Fibroblast of villous mesenchyme (primary cell): Measurements from ENCODE around the gene FAM118A. TPM values are rescaled to one million over a fixed set of nuclear protein-coding genes. Genes with fewer than 3 reads are reported as not detected.

Source experiments
- DNase-seq: peaks from one replicate; pipeline ENCODE4 v3.0.0-alpha.2; 2010; ENCODE audit warnings: low read depth
- H3K4me3 ChIP-seq: 2 replicates; pipeline ENCODE4 v1.5.1; 2011; ENCODE audit warnings: low read depth, mild to moderate bottlenecking, low read length
- total RNA-seq: library from RNA; depleted of rRNA; stranded (reverse); fragments of >200 nt; gene quantifications from 2 replicates; pipeline ENCODE4 v1.2.3, GENCODE V29; 2012
- TF ChIP-seq, protein P1 (sequence below): IDR thresholded peaks from 2 replicates; pipeline ENCODE4 v1.5.1; 2012; ENCODE audit warnings: low read depth, mild to moderate bottlenecking, low read length; ENCODE audit not compliant: insufficient read depth

FAM118A gene
- total RNA-seq, 1 donor, result 20.7 TPM

DNA sequence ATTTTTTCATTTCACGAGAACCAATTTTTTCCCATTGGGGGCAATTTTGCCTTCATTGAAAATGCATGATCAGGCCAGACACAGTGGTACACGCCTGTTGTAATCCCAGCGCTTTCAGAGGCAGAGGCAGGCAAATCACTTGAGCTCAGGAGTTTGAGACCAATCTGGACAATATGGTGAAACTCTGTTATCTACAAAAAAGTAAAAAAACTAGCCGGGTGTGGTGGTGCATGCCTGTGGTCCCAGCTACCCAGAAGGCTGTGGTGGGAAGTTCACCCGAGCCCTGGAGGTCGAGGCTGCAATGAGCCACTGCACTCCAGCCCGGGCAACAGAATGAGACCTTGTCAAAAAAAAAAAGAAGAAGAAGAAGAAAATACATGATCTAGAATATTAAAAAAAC lies 44.2 kb upstream of the FAM118A start:
- no peak overlapping the region for H3K4me3 ChIP-seq
- TF ChIP-seq, protein P1, sequence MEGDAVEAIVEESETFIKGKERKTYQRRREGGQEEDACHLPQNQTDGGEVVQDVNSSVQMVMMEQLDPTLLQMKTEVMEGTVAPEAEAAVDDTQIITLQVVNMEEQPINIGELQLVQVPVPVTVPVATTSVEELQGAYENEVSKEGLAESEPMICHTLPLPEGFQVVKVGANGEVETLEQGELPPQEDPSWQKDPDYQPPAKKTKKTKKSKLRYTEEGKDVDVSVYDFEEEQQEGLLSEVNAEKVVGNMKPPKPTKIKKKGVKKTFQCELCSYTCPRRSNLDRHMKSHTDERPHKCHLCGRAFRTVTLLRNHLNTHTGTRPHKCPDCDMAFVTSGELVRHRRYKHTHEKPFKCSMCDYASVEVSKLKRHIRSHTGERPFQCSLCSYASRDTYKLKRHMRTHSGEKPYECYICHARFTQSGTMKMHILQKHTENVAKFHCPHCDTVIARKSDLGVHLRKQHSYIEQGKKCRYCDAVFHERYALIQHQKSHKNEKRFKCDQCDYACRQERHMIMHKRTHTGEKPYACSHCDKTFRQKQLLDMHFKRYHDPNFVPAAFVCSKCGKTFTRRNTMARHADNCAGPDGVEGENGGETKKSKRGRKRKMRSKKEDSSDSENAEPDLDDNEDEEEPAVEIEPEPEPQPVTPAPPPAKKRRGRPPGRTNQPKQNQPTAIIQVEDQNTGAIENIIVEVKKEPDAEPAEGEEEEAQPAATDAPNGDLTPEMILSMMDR, result no peak
- peak; percentile 89 for DNase-seq

DNA sequence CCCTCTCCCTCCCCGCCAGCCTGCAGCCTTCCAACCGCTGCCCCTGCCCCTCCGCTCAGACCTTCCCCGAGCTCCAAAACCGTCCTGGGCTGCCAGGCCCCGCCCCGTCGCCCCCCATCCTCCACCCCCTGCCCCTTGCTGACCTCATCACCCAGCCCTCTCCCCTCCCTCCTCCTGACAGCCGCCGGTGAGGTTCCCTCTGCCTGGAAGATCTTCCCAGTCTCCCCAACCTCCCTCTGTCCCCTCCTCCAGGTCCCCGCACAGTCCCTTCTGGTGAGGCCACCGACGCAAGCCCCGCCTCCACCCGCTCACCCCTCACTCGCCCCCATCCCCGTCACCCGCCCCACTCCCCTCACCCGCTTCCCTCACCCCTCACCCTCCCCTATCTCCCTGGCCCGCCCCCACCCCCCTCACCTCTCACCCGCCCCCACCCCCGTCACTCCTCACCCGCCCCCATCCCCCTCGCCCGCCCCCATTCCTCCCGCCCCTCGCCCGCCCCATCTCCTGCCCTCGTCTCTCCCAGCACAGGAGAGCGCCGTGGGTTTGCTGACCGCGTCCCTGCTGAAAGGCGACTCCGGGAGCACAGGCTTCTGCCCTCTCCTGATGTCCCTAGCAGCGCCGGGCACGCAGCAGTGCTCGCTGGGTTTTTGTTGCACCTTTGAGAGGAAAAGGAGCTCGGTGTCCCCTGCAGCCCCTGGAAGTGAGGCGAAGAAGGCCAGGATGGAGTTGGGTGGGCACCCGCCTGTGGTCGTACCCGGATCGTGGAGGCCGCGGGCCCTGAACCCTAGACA lies 41.4 kb upstream of the FAM118A start:
- TF ChIP-seq, protein P1, result no peak
- peak; percentile 42 for DNase-seq
- peak overlapping the region; percentile 62 for H3K4me3 ChIP-seq

DNA sequence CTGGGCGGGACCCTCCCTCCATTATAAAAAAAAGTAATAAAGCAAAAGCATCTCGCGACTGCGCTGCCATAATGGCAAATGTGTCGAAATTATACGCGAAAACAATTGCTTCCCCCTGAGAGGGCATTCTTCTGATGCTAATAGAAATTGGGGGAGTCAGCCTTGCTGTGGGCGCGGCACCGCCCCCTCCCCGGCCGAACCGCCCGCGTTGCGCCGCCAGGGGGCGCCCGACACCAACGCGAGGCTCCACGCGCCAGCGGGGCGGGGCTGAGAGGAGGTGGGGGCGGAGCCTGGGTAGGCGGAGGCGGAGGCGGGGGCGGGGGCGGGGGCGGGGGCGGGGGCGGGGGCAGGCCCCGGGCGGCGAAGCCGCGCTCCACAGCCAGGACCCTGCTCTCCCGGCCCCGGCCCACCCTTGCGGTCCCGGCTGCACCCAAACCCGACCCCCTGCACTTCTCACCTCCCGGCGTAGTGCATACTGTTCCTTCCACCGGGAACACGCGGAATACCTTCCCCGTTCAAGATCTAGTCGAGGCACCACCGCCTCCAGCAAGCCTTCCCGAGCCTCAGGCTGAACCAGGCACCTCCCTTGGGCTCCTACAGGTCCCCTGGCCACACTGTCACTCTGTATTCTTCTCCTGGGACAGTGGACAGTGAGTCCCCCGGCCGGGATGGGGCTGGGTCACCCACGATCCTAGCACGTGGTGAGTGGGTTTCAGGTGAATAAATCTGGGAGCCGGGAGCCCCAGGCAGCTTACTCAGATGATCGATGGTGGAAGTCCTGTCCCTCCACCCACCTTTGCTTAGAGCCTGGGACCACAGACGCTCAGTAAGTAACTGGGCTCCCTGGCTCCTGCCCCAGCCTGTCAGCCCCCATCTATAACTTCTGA lies 40.5 kb upstream of the FAM118A start:
- peak; percentile 77 for DNase-seq
- H3K4me3 ChIP-seq, result peak overlapping the region; percentile 62
- TF ChIP-seq, protein P1, result peak; percentile 80

DNA sequence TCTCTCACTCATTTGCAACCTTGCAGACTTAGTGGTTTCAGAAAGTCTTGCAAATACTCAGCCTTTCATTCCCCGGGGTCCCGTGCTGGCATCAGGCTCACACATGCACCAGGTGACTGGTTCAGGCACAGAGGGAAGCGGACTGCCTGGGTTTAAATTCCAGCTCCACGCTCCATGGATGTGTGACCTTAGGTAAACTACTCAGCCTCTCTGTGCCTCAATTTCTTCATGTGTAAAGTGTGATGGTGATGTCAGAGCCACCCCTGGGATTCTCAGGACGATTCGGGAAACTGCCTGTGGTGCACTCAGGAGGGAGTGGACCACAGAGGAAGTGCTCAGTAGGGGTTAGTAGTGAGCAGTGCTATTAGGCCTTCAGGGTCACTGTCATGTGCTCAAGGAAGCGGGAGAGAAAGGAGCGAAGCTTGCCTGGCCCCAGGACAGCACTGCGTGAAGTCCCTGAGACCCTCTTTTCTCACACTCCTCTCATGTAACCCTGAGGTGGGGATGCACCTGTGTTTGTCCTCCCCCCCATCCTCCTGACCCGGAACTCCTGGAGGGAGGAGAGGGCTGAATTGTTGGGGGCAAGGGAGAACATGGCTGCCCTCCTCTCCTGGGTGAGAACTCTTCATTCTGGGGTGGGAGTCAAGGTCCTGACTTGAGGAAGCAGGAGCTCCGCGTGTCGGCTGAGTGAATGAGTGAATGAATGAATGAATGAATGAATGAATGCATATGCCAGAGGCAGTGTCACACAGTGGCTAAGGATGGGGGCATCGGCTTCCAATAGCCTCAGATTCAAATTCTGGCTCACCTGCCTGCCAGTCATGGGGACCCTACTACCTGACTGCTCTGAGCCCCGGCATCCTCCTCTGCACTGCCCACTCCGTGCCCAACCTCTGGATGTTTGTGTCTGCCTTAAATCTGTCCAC lies 39.4 kb upstream of the FAM118A start:
- TF ChIP-seq, protein P1, result no peak
- DNase-seq, result no peak
- no peak overlapping the region for H3K4me3 ChIP-seq

DNA sequence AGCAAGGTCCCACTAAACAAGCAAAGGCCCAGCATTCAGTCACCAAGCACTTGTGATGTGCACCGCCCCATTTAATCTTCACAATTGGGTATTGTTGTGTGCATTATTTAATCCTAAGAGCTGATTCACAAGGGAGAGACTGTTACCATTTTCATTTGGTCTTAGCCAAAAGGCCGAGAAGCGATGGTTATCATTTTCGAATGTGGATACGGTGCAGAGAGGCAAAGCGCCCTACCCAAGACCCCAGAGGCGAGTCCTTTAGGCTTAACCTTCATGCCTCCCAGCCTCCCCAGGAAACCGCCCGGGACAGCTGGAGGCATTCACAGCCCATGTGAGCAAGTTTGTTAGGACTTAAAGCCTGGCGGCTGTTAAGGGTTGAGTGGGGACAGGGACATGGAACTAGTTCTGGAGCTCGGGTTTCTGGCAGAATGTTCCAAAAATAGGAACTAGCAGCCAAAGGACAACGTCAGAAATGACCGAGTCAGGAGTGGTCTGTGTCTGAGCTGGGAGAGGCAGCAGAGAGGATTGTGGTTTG lies 38.0 kb upstream of the FAM118A start:
- DNase-seq, result peak; percentile 78
- H3K4me3 ChIP-seq, result no peak overlapping the region
- TF ChIP-seq, protein P1, result no peak

DNA sequence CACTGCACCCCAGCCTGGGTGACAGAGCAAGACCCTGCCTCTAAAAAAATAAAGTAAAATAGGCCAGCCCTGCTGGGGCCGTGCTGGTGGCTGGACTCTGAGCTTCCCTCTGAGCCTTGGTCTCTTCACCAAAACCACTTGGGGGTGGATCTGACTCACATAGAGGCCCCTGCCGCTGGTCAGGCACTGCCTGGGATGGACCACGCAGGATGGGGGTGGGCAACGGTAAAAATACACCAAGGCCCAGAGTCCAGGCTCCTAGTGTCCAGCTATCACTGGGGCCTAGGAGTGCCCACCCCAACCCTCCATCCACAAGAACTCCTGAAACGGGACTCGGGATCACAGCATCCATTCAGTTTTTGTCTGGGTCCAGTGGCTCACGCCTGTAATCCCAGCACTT lies 37.2 kb upstream of the FAM118A start:
- TF ChIP-seq, protein P1, result no peak
- no peak overlapping the region for H3K4me3 ChIP-seq
- DNase-seq, result no peak
